ENCODE measurements around the gene ZNF544. TPM values are rescaled to one million over a fixed set of nuclear protein-coding genes. Genes with fewer than 3 reads are reported as not detected.
A peak's percentile ranks its signal among the peaks of the same experiment; 100 is the strongest.

The ZNF544 gene
- 10 to 100 TPM; 47.5 to 50.0 TPM for total RNA-seq

DNA sequence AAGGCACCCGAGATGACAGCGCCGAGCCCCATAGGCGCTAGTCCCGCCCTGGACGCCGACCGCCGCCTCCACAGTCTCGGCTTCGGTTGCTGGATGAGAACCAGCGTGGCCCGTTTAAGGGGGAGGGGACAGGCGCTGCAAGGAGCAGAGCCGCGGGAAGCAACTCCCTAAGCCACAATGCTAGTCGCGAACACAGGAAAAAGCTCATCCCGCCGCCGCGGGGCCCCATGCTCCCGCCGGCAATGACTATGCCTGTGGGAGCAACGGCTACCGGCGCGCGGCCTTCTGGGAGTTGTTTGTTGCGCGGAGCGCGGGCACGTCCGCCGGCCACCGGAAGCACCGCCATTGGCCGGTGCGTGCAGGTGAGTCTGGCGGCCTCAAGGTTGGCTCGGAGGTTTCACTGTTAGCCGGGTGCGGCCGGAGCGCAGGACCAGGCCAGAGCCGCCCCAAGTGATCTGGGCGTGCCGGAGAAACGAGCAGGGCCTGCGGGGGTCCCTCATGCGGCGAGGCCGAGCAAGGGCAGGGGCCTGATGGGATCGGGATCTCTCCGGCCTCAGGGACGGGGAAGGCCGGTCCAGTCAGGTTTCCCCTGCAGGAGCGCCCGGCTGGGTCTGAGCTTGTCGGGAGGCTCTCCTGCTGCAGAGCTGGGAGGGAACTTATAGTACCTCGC, at the start of gene ZNF544:
TSS of gene ZNF544 (plus strand) at position 330 of the 670 bp plus-strand sequence. CDS start 15,110 bp downstream, outside the sequence.
- peak; percentile 69 for DNase-seq
- Mint-ChIP-seq H3K27me3 (no peaks in the 10 kb centered on the region), H3K4me3 (peak within 1 kb of the TSS; percentile 83), H3K27ac (peak within 1 kb of the TSS; percentile 80), H3K9me3 (peaks cover 47% of the 10 kb centered on the region), H3K36me3 (ENCODE audit: low read depth) (peaks cover 61% of the 10 kb centered on the region), H3K4me1 (peaks cover 34% of the 10 kb centered on the region)
- ChIA-PET CTCF (interaction anchor here (1.1 to 1.3 kb wide), 3 partner anchors 77 to 291 kb away, joined by 3 to 4 read pairs (median 3); partner anchors contain the start of genes ERVK3-1 and ZBTB45), POLR2A (interaction anchor here (0.8 to 2.7 kb wide), 14 partner anchors 45 to 326 kb away, joined by 3 to 22 read pairs (median 4); partner anchors contain the start of genes CHMP2A, ZBTB45, ZNF132 and ZNF274)

- Mint-ChIP-seq H3K4me3 (peak overlapping the region; percentile 89), H3K9me3 (peaks cover 48% of the 10 kb centered on the region), H3K4me1 (peaks cover 21% of the 10 kb centered on the region), H3K27me3 (no peaks in the 10 kb centered on the region), H3K36me3 (ENCODE audit: low read depth) (peaks cover 61% of the 10 kb centered on the region), H3K27ac (peak overlapping the region; percentile 99)
- ChIA-PET CTCF (interaction anchor here (1.7 kb wide), 1 partner anchor 337 kb away, joined by 8 read pairs; the partner anchor contains the start of gene ZBTB45), POLR2A (interaction anchor here (2.3 to 2.6 kb wide), 3 partner anchors 96 to 180 kb away, joined by 7 to 17 read pairs (median 16); partner anchors contain the start of genes ZNF497, ZNF606 and ZNF8)
- peak; percentile 69 for DNase-seq
These were observed 46.7 kb upstream of the ZNF544 start for GRCh38 chr19:58181902-58182576.

- Mint-ChIP-seq H3K27ac (peak overlapping the region; percentile 99), H3K27me3 (no peaks in the 10 kb centered on the region), H3K4me3 (peak overlapping the region; percentile 89), H3K9me3 (peaks cover 42% of the 10 kb centered on the region), H3K36me3 (ENCODE audit: low read depth) (peaks cover 67% of the 10 kb centered on the region), H3K4me1 (peaks cover 21% of the 10 kb centered on the region)
- ChIA-PET CTCF (interaction anchor here (1.7 kb wide), 1 partner anchor 337 kb away, joined by 8 read pairs; the partner anchor contains the start of gene ZBTB45), POLR2A (interaction anchor here (0.6 to 2.6 kb wide), 22 partner anchors 25 to 1356 kb away, joined by 3 to 22 read pairs (median 5); partner anchors contain the start of genes RPS5, ZBTB45, ZNF134 and ZNF329)
- peak; percentile 92 for DNase-seq
These were observed 46.1 kb upstream of the ZNF544 start for GRCh38 chr19:58182577-58182988.

- peak; percentile 94 for DNase-seq
- H3K27ac Mint-ChIP-seq = peak within 1 kb of the TSS; percentile 99
- H3K9me3 Mint-ChIP-seq = peaks cover 38% of the 10 kb centered on the region
- no peaks in the 10 kb centered on the region for H3K27me3 Mint-ChIP-seq
- peaks cover 21% of the 10 kb centered on the region for H3K4me1 Mint-ChIP-seq
- ChIA-PET CTCF (interaction anchor here (0.5 to 1.7 kb wide), 2 partner anchors 173 to 336 kb away, joined by 3 to 8 read pairs; partner anchors contain the start of gene ZBTB45), POLR2A (interaction anchor here (0.6 to 2.6 kb wide), 36 partner anchors 10 to 1357 kb away, joined by 3 to 22 read pairs (median 4); partner anchors contain the start of genes RPS5, ZBTB45, ZNF134 and ZNF135)
- H3K4me3 Mint-ChIP-seq = peak within 1 kb of the TSS; percentile 89
- H3K36me3 Mint-ChIP-seq (ENCODE audit: low read depth) = peaks cover 70% of the 10 kb centered on the region
These were observed 45.5 kb upstream of the ZNF544 start, which contains the start of gene ZNF274 for GRCh38 chr19:58182989-58183816. Gene ZNF274, plus strand, starts transcription at chr19:58183061. Its CDS starts 905 bp downstream, at chr19:58183966.

DNA sequence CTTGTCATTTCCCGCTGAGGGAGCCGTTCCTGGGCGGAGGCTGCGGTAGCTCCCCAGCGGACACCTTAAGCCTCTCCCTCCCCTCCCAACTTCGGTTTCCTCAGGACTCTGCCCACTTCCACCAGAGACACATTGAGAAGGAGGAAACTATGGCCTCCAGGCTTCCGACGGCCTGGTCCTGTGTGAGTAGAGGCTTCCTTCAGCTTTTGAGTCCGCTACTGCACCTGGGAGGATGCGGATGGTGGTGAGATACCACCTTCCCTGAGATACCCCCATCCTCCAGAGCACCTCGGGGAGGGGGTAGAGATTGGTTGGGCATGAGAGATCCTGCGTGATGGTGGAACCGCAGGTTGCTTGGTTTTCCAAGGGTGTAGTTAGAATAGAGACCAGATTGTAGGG, 44.9 kb upstream of the ZNF544 start:
- H3K27ac Mint-ChIP-seq = peak overlapping the region; percentile 99
- H3K27me3 Mint-ChIP-seq = no peaks in the 10 kb centered on the region
- DNase-seq = no peak
- H3K36me3 Mint-ChIP-seq (ENCODE audit: low read depth) = peaks cover 74% of the 10 kb centered on the region
- ChIA-PET CTCF (interaction anchor here (0.5 to 1.7 kb wide), 2 partner anchors 173 to 336 kb away, joined by 3 to 8 read pairs; partner anchors contain the start of gene ZBTB45), POLR2A (interaction anchor here (0.6 to 2.6 kb wide), 32 partner anchors 10 to 833 kb away, joined by 3 to 22 read pairs (median 5); partner anchors contain the start of genes RPS5, ZBTB45, ZNF134 and ZNF135)
- H3K4me3 Mint-ChIP-seq = peak overlapping the region; percentile 89
- H3K9me3 Mint-ChIP-seq = peaks cover 40% of the 10 kb centered on the region
- peaks cover 21% of the 10 kb centered on the region for H3K4me1 Mint-ChIP-seq

DNA sequence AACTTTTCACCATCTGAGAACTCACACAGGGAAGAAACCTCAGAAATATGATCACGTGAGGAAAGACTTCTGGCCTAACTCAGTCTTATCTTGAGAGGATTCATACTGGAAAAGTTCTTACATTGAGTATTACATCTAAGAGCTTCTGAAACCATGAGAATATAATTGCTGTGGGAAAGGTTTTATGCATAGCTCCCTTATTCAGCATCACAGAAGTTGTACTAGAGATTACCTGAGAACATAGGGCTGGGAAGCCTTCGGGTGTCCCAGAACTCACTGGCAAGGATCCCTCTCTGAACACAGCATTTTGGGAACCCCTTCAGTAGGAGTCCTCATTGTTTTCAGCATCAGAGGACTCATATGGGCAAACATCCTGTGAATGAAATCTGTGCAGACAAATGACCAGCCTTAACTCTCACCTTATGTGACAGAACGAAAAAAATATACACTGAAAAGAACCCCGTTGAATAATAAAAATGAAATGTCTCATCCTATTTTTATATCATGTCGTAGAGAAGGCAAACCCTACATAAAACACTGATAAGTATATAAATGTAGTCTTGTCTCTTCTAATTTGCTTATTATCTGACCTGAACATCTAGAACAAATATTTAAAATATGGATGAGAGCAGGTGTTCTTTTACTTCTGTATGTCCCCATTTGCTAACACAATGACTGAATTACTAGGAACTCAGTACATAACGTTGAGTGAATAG, 31.7 kb upstream of the ZNF544 start:
- Mint-ChIP-seq H3K27ac (no peak overlapping the region), H3K4me3 (no peak overlapping the region), H3K36me3 (ENCODE audit: low read depth) (peaks cover 91% of the 10 kb centered on the region), H3K4me1 (no peaks in the 10 kb centered on the region), H3K27me3 (no peaks in the 10 kb centered on the region), H3K9me3 (peaks cover 69% of the 10 kb centered on the region)
- CTCF ChIA-PET = no interaction called here
- POLR2A ChIA-PET = interaction anchor here (1.3 kb wide), 1 partner anchor 13 kb away, joined by 9 read pairs; no protein-coding TSS in a partner anchor
- DNase-seq = no peak

DNA sequence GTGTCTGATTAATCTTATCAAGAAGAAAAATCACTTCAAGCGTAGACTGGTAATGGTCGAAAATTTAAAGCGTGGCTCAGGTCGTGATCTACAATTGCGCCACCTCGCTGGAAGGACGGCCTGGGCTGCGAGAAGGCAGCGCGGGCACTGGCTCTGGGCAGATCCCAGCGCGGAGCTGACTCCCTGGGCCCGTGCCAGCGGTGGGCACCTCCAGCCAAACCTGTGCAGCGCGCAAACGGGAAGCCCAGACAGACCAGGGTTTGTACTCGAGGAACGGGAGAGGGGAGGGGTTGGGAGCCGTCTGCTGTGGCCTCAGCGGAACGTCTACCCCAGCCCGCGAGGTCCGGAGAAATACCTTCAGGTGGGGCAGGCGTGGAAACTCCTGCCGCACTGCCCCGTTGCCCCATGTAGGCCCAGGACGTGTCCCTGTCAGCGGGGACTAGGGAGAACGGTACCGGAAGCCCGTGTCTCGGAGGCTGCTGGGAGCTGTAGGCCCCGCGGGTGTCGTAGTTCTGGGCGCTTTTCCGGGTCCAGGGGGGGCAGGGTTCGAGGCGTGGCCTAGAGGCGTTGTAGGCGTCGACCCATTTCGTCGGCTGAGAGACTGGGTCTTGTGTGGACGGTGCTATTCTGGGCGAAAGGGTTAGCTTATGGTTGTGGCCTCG, 24.8 kb upstream of the ZNF544 start:
- POLR2A ChIA-PET = no interaction called here
- H3K36me3 Mint-ChIP-seq (ENCODE audit: low read depth) = peaks cover 91% of the 10 kb centered on the region

GRCh38 chr19:58204566-58204965, 24.1 kb upstream of the ZNF544 start:
- Mint-ChIP-seq H3K27ac (no peak overlapping the region), H3K9me3 (peaks cover 79% of the 10 kb centered on the region), H3K4me3 (no peak overlapping the region), H3K36me3 (ENCODE audit: low read depth) (peaks cover 91% of the 10 kb centered on the region), H3K27me3 (no peaks in the 10 kb centered on the region), H3K4me1 (no peaks in the 10 kb centered on the region)
- DNase-seq = no peak
- CTCF ChIA-PET = no interaction called here
- POLR2A ChIA-PET = no interaction called here

More for the DNA sequence above, 24.8 kb upstream of the ZNF544 start:
- Mint-ChIP-seq H3K27ac (no peak overlapping the region), H3K9me3 (peaks cover 75% of the 10 kb centered on the region), H3K4me1 (no peaks in the 10 kb centered on the region), H3K27me3 (no peaks in the 10 kb centered on the region), H3K4me3 (no peak overlapping the region)
- no peak for DNase-seq
- CTCF ChIA-PET = no interaction called here

- ChIA-PET CTCF (no interaction called here), POLR2A (no interaction called here)
- peaks cover 97% of the 10 kb centered on the region for H3K36me3 Mint-ChIP-seq (ENCODE audit: low read depth)
- DNase-seq = no peak
- H3K27ac Mint-ChIP-seq = no peak overlapping the region
- H3K4me1 Mint-ChIP-seq = no peaks in the 10 kb centered on the region
- no peak overlapping the region for H3K4me3 Mint-ChIP-seq
- H3K27me3 Mint-ChIP-seq = no peaks in the 10 kb centered on the region
- peaks cover 83% of the 10 kb centered on the region for H3K9me3 Mint-ChIP-seq
These were observed 19.1 kb upstream of the ZNF544 start for GRCh38 chr19:58209577-58209976.

DNA sequence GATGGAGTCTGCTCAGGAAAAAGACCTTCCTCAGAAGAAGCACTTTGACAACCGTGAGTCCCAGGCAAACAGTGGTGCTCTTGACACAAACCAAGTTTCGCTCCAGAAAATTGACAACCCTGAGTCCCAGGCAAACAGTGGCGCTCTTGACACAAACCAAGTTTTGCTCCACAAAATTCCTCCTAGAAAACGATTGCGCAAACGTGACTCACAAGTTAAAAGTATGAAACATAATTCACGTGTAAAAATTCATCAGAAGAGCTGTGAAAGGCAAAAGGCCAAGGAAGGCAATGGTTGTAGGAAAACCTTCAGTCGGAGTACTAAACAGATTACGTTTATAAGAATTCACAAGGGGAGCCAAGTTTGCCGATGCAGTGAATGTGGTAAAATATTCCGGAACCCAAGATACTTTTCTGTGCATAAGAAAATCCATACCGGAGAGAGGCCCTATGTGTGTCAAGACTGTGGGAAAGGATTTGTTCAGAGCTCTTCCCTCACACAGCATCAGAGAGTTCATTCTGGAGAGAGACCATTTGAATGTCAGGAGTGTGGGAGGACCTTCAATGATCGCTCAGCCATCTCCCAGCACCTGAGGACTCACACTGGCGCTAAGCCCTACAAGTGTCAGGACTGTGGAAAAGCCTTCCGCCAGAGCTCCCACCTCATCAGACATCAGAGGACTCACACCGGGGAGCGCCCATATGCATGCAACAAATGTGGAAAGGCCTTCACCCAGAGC, 16.2 kb upstream of the ZNF544 start:
- DNase-seq = no peak
- H3K27me3 Mint-ChIP-seq = no peaks in the 10 kb centered on the region
- H3K4me1 Mint-ChIP-seq = no peaks in the 10 kb centered on the region
- H3K9me3 Mint-ChIP-seq = peaks cover 80% of the 10 kb centered on the region
- H3K36me3 Mint-ChIP-seq (ENCODE audit: low read depth) = peaks cover 79% of the 10 kb centered on the region
- CTCF ChIA-PET = no interaction called here
- H3K27ac Mint-ChIP-seq = no peak overlapping the region
- POLR2A ChIA-PET = no interaction called here
- H3K4me3 Mint-ChIP-seq = no peak overlapping the region

- H3K27ac Mint-ChIP-seq = no peak overlapping the region
- ChIA-PET CTCF (no interaction called here), POLR2A (no interaction called here)
- peaks cover 78% of the 10 kb centered on the region for H3K36me3 Mint-ChIP-seq (ENCODE audit: low read depth)
- H3K9me3 Mint-ChIP-seq = peaks cover 78% of the 10 kb centered on the region
- no peak for DNase-seq
- H3K4me1 Mint-ChIP-seq = no peaks in the 10 kb centered on the region
- no peaks in the 10 kb centered on the region for H3K27me3 Mint-ChIP-seq
- H3K4me3 Mint-ChIP-seq = no peak overlapping the region
These were observed 15.7 kb upstream of the ZNF544 start for GRCh38 chr19:58213075-58213369.
